SKM-1 treated with dmso at 0.1 percent for 144 hours (cell line): ENCODE data around the gene EXOC3L4.
A peak's percentile ranks its signal among the peaks of the same experiment; 100 is the strongest.
"Not testable (repeated sequence)": the region's sequence is repeated elsewhere in the genome, so short reads cannot be mapped to it uniquely, and the experiment has no call there.

ENCODE experiments used
- DNase-seq: peaks from one replicate; lab custom pipeline; 2025; ENCODE audit not compliant: unreplicated experiment; lab: John Stamatoyannopoulos, UW

EXOC3L4 gene

GRCh38 chr14:103094406-103095209, at the start of gene EXOC3L4:
Gene EXOC3L4 (plus strand): TSS chr14:103094725. CDS start chr14:103100220, 5,495 bp downstream.
- no peak for DNase-seq

- no peak for DNase-seq
These were observed 49.1 kb upstream of the EXOC3L4 start for GRCh38 chr14:103045371-103045869.

GRCh38 chr14:103047453-103047852, 47.1 kb upstream of the EXOC3L4 start:
- DNase-seq = not testable (repeated sequence)

GRCh38 chr14:103050935-103051334, 43.6 kb upstream of the EXOC3L4 start:
- no peak for DNase-seq

GRCh38 chr14:103052407-103052806, 42.1 kb upstream of the EXOC3L4 start:
- DNase-seq = peak; percentile 47

GRCh38 chr14:103055695-103056094, 38.8 kb upstream of the EXOC3L4 start:
- DNase-seq = no peak

GRCh38 chr14:103056322-103057027, 38.0 kb upstream of the EXOC3L4 start:
- DNase-seq = no peak

- DNase-seq = no peak
These were observed 37.5 kb upstream of the EXOC3L4 start for GRCh38 chr14:103057028-103057371.

- DNase-seq = no peak
These were observed 37.0 kb upstream of the EXOC3L4 start, which contains the start of gene CDC42BPB for GRCh38 chr14:103057372-103058163. Gene CDC42BPB (minus strand): TSS chr14:103057549. CDS start chr14:103057173, 376 bp downstream.

- no peak for DNase-seq
These were observed 36.1 kb upstream of the EXOC3L4 start for GRCh38 chr14:103058164-103059055.

- no peak for DNase-seq
These were observed 35.0 kb upstream of the EXOC3L4 start for GRCh38 chr14:103059556-103059955.

GRCh38 chr14:103061482-103061976, 33.0 kb upstream of the EXOC3L4 start:
- DNase-seq = no peak

- DNase-seq = no peak
These were observed 30.1 kb upstream of the EXOC3L4 start for GRCh38 chr14:103064436-103064835.

- no peak for DNase-seq
These were observed 29.5 kb upstream of the EXOC3L4 start for GRCh38 chr14:103064978-103065377.

GRCh38 chr14:103065861-103066260, 28.7 kb upstream of the EXOC3L4 start:
- DNase-seq = no peak

- no peak for DNase-seq
These were observed 28.1 kb upstream of the EXOC3L4 start for GRCh38 chr14:103066399-103066798.

GRCh38 chr14:103067231-103067954, 27.1 kb upstream of the EXOC3L4 start:
- DNase-seq = no peak

- DNase-seq = no peak
These were observed 26.0 kb upstream of the EXOC3L4 start for GRCh38 chr14:103068351-103069073.
